HCT116 (cell line): ENCODE measurements around the gene PARP14. TPM values are rescaled to one million over a fixed set of nuclear protein-coding genes. Genes with fewer than 3 reads are reported as not detected.

Source experiments
- ATAC-seq: fragments of 200-7000 bp; cut with Tn5 transposase; 2 replicates; pipeline ENCODE4 v1.9.1; 2020; ENCODE audit warnings: mild to moderate bottlenecking, moderate library complexity
- BruUV-seq: library from RNA; stranded (reverse); fragments of 400-500 nt; replicated peaks from 2 replicates; lab custom pipeline; 2021; lab: Mats Ljungman, UMichigan
- CTCF ChIA-PET: fragments of 300-600 bp; sonication (Branson Sonifier 250); formaldehyde crosslinking; loops from one replicate; lab custom pipeline; 2021; ENCODE audit warnings: antibody characterized with exemption; lab: Charles Lee
- POLR2A ChIA-PET: fragments of 300-600, 350-600 bp; sonication (Branson Sonifier 250); formaldehyde crosslinking; loops from one replicate; lab custom pipeline; 2021; ENCODE audit warnings: antibody characterized with exemption; lab: Charles Lee
- RAD21 ChIA-PET, 2 experiments: fragments of 300-600 bp; sonication (Branson Sonifier 250); formaldehyde crosslinking; loops; one replicate each; lab custom pipeline; 2023; ENCODE audit warnings: low total read pairs in 2 of 2; ENCODE audit not compliant: uncharacterized antibody in 2 of 2, unreplicated experiment in 2 of 2, low non-redundant PET in 1 of 2; lab: Charles Lee
- DNase-seq: peaks from one replicate; pipeline ENCODE4 v3.0.0-alpha.2; 2010; ENCODE audit warnings: low read depth, low spot score
- H2AFZ ChIP-seq: fragments of 200-600 bp; shearing (Covaris generic), sonication (generic); 2 replicates; pipeline ENCODE4 v1.6.1; 2017; ENCODE audit warnings: low read depth, mixed run types, mixed read lengths, antibody characterized with exemption, low read length; ENCODE audit not compliant: poor library complexity, severe bottlenecking
- H3K27ac ChIP-seq: 2 replicates; pipeline ENCODE4 v1.5.1; 2012; ENCODE audit warnings: low read depth, low read length
- H3K27me3 ChIP-seq: fragments of 200-600 bp; sonication (generic); 2 replicates; pipeline ENCODE4 v1.6.1; 2016; ENCODE audit warnings: mixed run types, low read length, mixed read lengths; ENCODE audit not compliant: insufficient read depth
- H3K36me3 ChIP-seq, 2 experiments: fragments of 200-500 bp in 1 of 2; fragments of 200-600 bp in 1 of 2; sonication (Bioruptor generic) in 1 of 2; sonication (generic) in 1 of 2; 2 replicates each; pipeline versions ENCODE4 v1.5.1 to v1.6.1; 2014 to 2016; ENCODE audit warnings: low read length in 2 of 2, inconsistent platforms in 1 of 2, mixed read lengths in 1 of 2, mixed run types in 1 of 2; ENCODE audit not compliant: insufficient read depth in 2 of 2, control insufficient read depth in 1 of 2
- H3K4me1 ChIP-seq, 2 experiments: fragments of 200-600 bp in 1 of 2; sonication (generic) in 1 of 2; 2 replicates each; pipeline versions ENCODE4 v1.5.1 to v1.6.1; 2012 to 2017; ENCODE audit warnings: low read length in 2 of 2, inconsistent platforms in 1 of 2, mild to moderate bottlenecking in 1 of 2, mixed read lengths in 1 of 2, mixed run types in 1 of 2, moderate library complexity in 1 of 2; ENCODE audit not compliant: insufficient read depth in 2 of 2, control insufficient read depth in 1 of 2
- H3K4me2 ChIP-seq: fragments of 200-600 bp; sonication (generic); 2 replicates; pipeline ENCODE4 v1.6.1; 2017; ENCODE audit warnings: mixed run types, low read length, mixed read lengths
- H3K4me3 ChIP-seq, 2 experiments: fragments of 200-600 bp in 1 of 2; sonication (generic) in 1 of 2; replicated peaks in 1 of 2; 2 replicates each; pipeline ENCODE4 v1.5.1; 2011 to 2016; ENCODE audit warnings: low read length in 2 of 2, control low read depth in 1 of 2, low read depth in 1 of 2, mild to moderate bottlenecking in 1 of 2, mixed read lengths in 1 of 2, mixed run types in 1 of 2
- H3K79me2 ChIP-seq: fragments of 200-600 bp; sonication (generic); 2 replicates; pipeline ENCODE4 v1.6.1; 2017; ENCODE audit warnings: mild to moderate bottlenecking, mixed run types, low read length, moderate library complexity, mixed read lengths; ENCODE audit not compliant: insufficient read depth
- H3K9ac ChIP-seq: fragments of 200-600 bp; sonication (generic); 2 replicates; pipeline ENCODE4 v1.6.1; 2016; ENCODE audit warnings: low read length, mixed read lengths
- H3K9me2 ChIP-seq: fragments of 200-600 bp; sonication (generic), shearing (Covaris generic); 2 replicates; pipeline ENCODE4 v1.6.1; 2017; ENCODE audit warnings: mixed run types, mild to moderate bottlenecking, moderate library complexity; ENCODE audit not compliant: insufficient read depth
- H3K9me3 ChIP-seq, 2 experiments: fragments of 200-500 bp in 1 of 2; fragments of 200-600 bp in 1 of 2; sonication (Bioruptor generic) in 1 of 2; sonication (generic) in 1 of 2; 2 replicates each; pipeline ENCODE4 v1.6.1; 2014 to 2017; ENCODE audit warnings: low read length in 2 of 2, mixed read lengths in 2 of 2, inconsistent platforms in 1 of 2, low read depth in 1 of 2, mild to moderate bottlenecking in 1 of 2, mixed run types in 1 of 2, moderate library complexity in 1 of 2; ENCODE audit not compliant: control insufficient read depth in 1 of 2, insufficient read depth in 1 of 2
- H4K20me1 ChIP-seq: fragments of 200-600 bp; sonication (generic), shearing (Covaris generic); 2 replicates; pipeline ENCODE4 v1.6.1; 2017; ENCODE audit warnings: mixed run types, mild to moderate bottlenecking, moderate library complexity; ENCODE audit not compliant: insufficient read depth
- CEBPB ChIP-seq: IDR thresholded peaks from 2 replicates; pipeline ENCODE4 v1.6.1; 2012; ENCODE audit warnings: low read depth
- EGR1 ChIP-seq: IDR thresholded peaks from 2 replicates; pipeline ENCODE4 v1.6.1; 2012; ENCODE audit warnings: low read depth
- EZH2 ChIP-seq: fragments of 200-600 bp; sonication (generic); IDR thresholded peaks from 2 replicates; pipeline ENCODE4 v1.6.1; 2017; ENCODE audit warnings: antibody characterized with exemption, mixed run types
- FOSL1 ChIP-seq: IDR thresholded peaks from 2 replicates; pipeline ENCODE4 v1.6.1; 2012; ENCODE audit warnings: low read depth
- JUND ChIP-seq: IDR thresholded peaks from 2 replicates; pipeline ENCODE4 v1.6.1; 2012
- POLR2AphosphoS5 ChIP-seq: IDR thresholded peaks from 2 replicates; pipeline ENCODE4 v1.6.1; 2011; ENCODE audit warnings: mild to moderate bottlenecking, low read depth, low read length, moderate library complexity
- RAD21 ChIP-seq: IDR thresholded peaks from 2 replicates; pipeline ENCODE4 v1.6.1; 2012; ENCODE audit warnings: low read depth, mild to moderate bottlenecking
- SP1 ChIP-seq: IDR thresholded peaks from 2 replicates; pipeline ENCODE4 v1.6.1; 2012; ENCODE audit warnings: low read depth
- YY1 ChIP-seq: IDR thresholded peaks from 2 replicates; pipeline ENCODE4 v1.6.1; 2011; ENCODE audit warnings: low read length, low read depth, moderate library complexity, mild to moderate bottlenecking; ENCODE audit not compliant: insufficient replicate concordance; ENCODE audit errors: extremely low read depth
- ZNF274 ChIP-seq: fragments of 200-500 bp; sonication (Bioruptor generic); IDR thresholded peaks from 2 replicates; pipeline ENCODE4 v1.6.1; 2014; ENCODE audit warnings: mild to moderate bottlenecking, low read depth, low read length, inconsistent platforms
- intact Hi-C: fragments of 100-400 bp; cut with micrococcal nuclease; formaldehyde crosslinking; loops from 2 replicates; pipeline ENCODE4 v1.10.0; 2022
- total RNA-seq: library from RNA; stranded (reverse); gene quantifications from one replicate; pipeline ENCODE4 v1.2.1, GENCODE V29; 2021; ENCODE audit not compliant: unreplicated experiment
- TF ChIP-seq, protein P1 (sequence below), 3 experiments: fragments of 200-600 bp in 1 of 3; sonication (generic) in 1 of 3; IDR thresholded peaks in 2 of 3; conservative IDR thresholded peaks in 1 of 3; 2 replicates each; pipeline ENCODE4 v1.5.1; 2012 to 2017; ENCODE audit warnings: low read depth in 2 of 3, low read length in 2 of 3, antibody characterized with exemption in 1 of 3, borderline replicate concordance in 1 of 3, control low read depth in 1 of 3, mild to moderate bottlenecking in 1 of 3, mixed read lengths in 1 of 3, mixed run types in 1 of 3, moderate library complexity in 1 of 3; ENCODE audit not compliant: insufficient read depth in 1 of 3

PARP14 gene
- total RNA-seq, 1 experiment from 2014 or later: 12.2 TPM

DNA sequence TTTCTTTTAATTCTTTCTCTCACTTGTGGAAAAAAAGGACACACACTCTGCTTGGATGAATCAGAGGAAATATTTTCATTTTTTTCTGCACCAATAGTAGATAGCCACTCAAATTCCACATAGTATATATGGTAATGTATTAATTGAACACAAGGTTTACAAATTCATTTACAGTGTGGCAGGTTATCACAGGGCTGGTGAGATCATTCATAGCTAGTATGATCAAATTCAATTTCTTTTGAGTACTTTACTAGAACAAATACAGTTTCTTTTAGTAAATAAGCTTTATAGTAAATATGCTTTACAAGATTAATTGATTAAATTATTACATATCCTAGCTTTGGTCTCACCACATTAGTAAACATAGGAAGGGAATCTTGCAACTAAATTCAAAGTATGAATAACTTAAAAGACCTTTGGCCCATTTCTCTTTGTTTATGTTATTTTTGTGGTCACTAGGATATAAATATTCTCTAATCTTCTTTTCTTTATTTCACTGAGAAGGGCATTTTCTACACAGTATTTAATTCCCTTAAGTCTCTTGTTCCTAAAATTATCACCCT, 40.1 kb upstream of the PARP14 start:
- no peaks in the 10 kb centered on the region for H3K9me3 ChIP-seq
- intact Hi-C loops: no loop called here
- no peaks in the 10 kb centered on the region for H3K9me2 ChIP-seq
- TF ChIP-seq FOSL1: no peak
- TF ChIP-seq, protein P1, sequence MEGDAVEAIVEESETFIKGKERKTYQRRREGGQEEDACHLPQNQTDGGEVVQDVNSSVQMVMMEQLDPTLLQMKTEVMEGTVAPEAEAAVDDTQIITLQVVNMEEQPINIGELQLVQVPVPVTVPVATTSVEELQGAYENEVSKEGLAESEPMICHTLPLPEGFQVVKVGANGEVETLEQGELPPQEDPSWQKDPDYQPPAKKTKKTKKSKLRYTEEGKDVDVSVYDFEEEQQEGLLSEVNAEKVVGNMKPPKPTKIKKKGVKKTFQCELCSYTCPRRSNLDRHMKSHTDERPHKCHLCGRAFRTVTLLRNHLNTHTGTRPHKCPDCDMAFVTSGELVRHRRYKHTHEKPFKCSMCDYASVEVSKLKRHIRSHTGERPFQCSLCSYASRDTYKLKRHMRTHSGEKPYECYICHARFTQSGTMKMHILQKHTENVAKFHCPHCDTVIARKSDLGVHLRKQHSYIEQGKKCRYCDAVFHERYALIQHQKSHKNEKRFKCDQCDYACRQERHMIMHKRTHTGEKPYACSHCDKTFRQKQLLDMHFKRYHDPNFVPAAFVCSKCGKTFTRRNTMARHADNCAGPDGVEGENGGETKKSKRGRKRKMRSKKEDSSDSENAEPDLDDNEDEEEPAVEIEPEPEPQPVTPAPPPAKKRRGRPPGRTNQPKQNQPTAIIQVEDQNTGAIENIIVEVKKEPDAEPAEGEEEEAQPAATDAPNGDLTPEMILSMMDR (IDR thresholded peaks at IDR 0.05 in 2 of 3, conservative IDR thresholded peaks at IDR 0.05 in 1 of 3; ENCODE audit: borderline replicate concordance in 1 of 3, insufficient read depth in 1 of 3, low read depth in 2 of 3, low read length in 2 of 3): no peak
- TF ChIP-seq YY1: no peak
- no peak for TF ChIP-seq EGR1
- no peak for TF ChIP-seq EZH2
- TF ChIP-seq ZNF274: no peak
- TF ChIP-seq CEBPB: no peak
- TF ChIP-seq JUND: no peak
- ATAC-seq (no peak), DNase-seq (no peak)
- H3K27ac ChIP-seq: no peak overlapping the region
- no peak overlapping the region for H3K4me2 ChIP-seq
- H3K4me3 ChIP-seq: no peak overlapping the region
- RAD21 ChIA-PET: no interaction called here
- CTCF ChIA-PET: no interaction called here
- no TSS peak for BruUV-seq
- no peak overlapping the region for H3K9ac ChIP-seq
- H3K36me3 ChIP-seq: no peaks in the 10 kb centered on the region
- no peaks in the 10 kb centered on the region for H3K79me2 ChIP-seq
- no peak overlapping the region for H2AFZ ChIP-seq
- H3K27me3 ChIP-seq: no peaks in the 10 kb centered on the region
- POLR2A ChIA-PET: no interaction called here
- no peaks in the 10 kb centered on the region for H4K20me1 ChIP-seq
- peaks cover 3 to 15% of the 10 kb centered on the region in 2 experiments; a peak in 3 of 4 replicates for H3K4me1 ChIP-seq

GRCh38 chr3:122642935-122643334, 37.7 kb upstream of the PARP14 start:
- Histone ChIP-seq H3K4me3 (no peak overlapping the region), H3K79me2 (no peaks in the 10 kb centered on the region), H3K9ac (no peak overlapping the region), H3K9me3 (no peaks in the 10 kb centered on the region), H3K4me2 (no peak overlapping the region), H2AFZ (no peak overlapping the region), H3K4me1 (no peaks in the 10 kb centered on the region), H3K27ac (no peak overlapping the region), H4K20me1 (no peaks in the 10 kb centered on the region), H3K36me3 (no peaks in the 10 kb centered on the region), H3K27me3 (no peaks in the 10 kb centered on the region), H3K9me2 (no peaks in the 10 kb centered on the region)
- no TSS peak for BruUV-seq
- intact Hi-C loops: no loop called here
- no peak for DNase-seq
- POLR2A ChIA-PET: no interaction called here
- no peak for ATAC-seq
- CTCF ChIA-PET: no interaction called here
- RAD21 ChIA-PET: no interaction called here
- TF ChIP-seq, protein P1 (IDR thresholded peaks at IDR 0.05 in 2 of 3, conservative IDR thresholded peaks at IDR 0.05 in 1 of 3; ENCODE audit: borderline replicate concordance in 1 of 3, insufficient read depth in 1 of 3, low read depth in 2 of 3, low read length in 2 of 3): no peak
- TF ChIP-seq CEBPB (no peak), YY1 (no peak), EGR1 (no peak), SP1 (no peak), RAD21 (no peak), POLR2AphosphoS5 (no peak)
